Astrocyte (in vitro differentiated cells and primary cell): Measurements from ENCODE around the gene INVS.
"Not testable (repeated sequence)": the region's sequence is repeated elsewhere in the genome, so short reads cannot be mapped to it uniquely, and the experiment has no call there.

Experiments used
- CTCF ChIP-seq: IDR thresholded peaks from 2 replicates; pipeline ENCODE4 v1.5.1; 2011; ENCODE audit warnings: low read depth, mild to moderate bottlenecking, inconsistent platforms, low read length, moderate library complexity; ENCODE audit not compliant: insufficient read depth
- EZH2 ChIP-seq: IDR thresholded peaks from 2 replicates; pipeline ENCODE4 v1.6.1; 2012; ENCODE audit warnings: mild to moderate bottlenecking, low read length, inconsistent platforms; ENCODE audit not compliant: insufficient read depth

- not testable (repeated sequence) for TF ChIP-seq CTCF, EZH2
Observed at GRCh38 chr9:100076256-100076655, 22.8 kb upstream of the INVS start.
